Measurements from ENCODE around the gene PHKA1.

DNA sequence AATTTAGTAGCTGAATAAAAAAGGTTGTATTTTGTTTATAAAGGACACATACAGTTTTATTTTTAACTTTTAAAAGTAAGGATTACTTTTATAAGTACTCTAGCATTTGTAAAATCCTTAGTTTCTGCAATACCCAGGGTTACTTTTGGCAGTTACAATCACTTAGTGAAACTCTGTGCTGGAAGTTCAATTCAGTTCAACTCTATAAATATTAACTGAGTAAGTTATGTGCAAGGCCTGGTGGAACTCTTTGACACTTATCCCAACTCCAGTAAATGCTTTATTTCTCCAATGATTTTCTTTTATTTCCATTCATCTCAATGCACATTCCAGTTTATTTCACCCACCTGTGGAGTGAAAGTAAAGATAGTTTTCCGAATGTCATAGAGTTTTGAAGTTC, 78.2 kb downstream of the PHKA1 start:
- TF ChIP-seq POLR2AphosphoS5 (IDR thresholded peaks at IDR 0.05; ENCODE audit: low read depth, low read length): no peak
- TF ChIP-seq, protein P1, sequence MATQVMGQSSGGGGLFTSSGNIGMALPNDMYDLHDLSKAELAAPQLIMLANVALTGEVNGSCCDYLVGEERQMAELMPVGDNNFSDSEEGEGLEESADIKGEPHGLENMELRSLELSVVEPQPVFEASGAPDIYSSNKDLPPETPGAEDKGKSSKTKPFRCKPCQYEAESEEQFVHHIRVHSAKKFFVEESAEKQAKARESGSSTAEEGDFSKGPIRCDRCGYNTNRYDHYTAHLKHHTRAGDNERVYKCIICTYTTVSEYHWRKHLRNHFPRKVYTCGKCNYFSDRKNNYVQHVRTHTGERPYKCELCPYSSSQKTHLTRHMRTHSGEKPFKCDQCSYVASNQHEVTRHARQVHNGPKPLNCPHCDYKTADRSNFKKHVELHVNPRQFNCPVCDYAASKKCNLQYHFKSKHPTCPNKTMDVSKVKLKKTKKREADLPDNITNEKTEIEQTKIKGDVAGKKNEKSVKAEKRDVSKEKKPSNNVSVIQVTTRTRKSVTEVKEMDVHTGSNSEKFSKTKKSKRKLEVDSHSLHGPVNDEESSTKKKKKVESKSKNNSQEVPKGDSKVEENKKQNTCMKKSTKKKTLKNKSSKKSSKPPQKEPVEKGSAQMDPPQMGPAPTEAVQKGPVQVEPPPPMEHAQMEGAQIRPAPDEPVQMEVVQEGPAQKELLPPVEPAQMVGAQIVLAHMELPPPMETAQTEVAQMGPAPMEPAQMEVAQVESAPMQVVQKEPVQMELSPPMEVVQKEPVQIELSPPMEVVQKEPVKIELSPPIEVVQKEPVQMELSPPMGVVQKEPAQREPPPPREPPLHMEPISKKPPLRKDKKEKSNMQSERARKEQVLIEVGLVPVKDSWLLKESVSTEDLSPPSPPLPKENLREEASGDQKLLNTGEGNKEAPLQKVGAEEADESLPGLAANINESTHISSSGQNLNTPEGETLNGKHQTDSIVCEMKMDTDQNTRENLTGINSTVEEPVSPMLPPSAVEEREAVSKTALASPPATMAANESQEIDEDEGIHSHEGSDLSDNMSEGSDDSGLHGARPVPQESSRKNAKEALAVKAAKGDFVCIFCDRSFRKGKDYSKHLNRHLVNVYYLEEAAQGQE (IDR thresholded peaks at IDR 0.05; ENCODE audit: insufficient read depth in 1 of 2, low read depth in 2 of 2, low read length in 2 of 2): no peak
- TF ChIP-seq SIN3A (IDR thresholded peaks at IDR 0.05; ENCODE audit: borderline replicate concordance, insufficient read depth, low read length): no peak
- TF ChIP-seq FOXP2 (optimal IDR thresholded peaks at IDR 0.05; ENCODE audit: borderline replicate concordance, extremely low read depth, extremely low read length, insufficient read depth): no peak
- TF ChIP-seq TAF1 (IDR thresholded peaks at IDR 0.05; ENCODE audit: borderline replicate concordance, insufficient read depth, low read length): no peak

Measured in PFSK-1 (cell line).